Measurements from ENCODE around the gene HSD17B8. TPM values are rescaled to one million over a fixed set of nuclear protein-coding genes. Genes with fewer than 3 reads are reported as not detected.

HSD17B8 gene
- total and polyA plus RNA-seq, 2 experiments from 2014 or later: 4.3 to 8.9 TPM

DNA sequence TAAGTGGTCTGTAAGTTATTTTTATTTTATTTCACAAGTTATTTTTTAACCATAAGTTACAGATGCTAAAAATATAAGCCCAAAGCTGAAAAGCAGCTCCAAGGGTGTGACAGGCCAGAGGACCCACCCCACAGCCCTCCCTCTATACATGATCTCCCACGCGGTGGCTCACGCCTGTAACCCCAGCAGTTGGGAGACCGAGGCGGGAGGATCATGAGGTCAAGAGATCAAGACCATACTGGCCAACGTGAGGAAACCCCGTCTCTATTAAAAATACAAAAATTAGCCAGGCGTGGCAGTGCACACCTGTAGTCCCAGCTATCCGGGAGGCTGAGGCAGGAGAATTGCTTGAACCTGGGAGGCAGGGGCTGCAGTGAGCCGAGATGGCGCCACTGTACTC, 44.4 kb upstream of the HSD17B8 start:
- peaks cover 18% of the 10 kb centered on the region for H3K4me1 Mint-ChIP-seq
- H3K9me3 Mint-ChIP-seq: no peaks in the 10 kb centered on the region
- H3K27ac ChIP-seq (ENCODE audit: low read depth): no peak overlapping the region
- H3K9me2 ChIP-seq (ENCODE audit: insufficient read depth): no peaks in the 10 kb centered on the region
- no peaks in the 10 kb centered on the region for H4K20me1 ChIP-seq (replicated peaks; ENCODE audit: insufficient read depth)
- no peaks in the 10 kb centered on the region for H3K36me3 ChIP-seq (ENCODE audit: insufficient read depth)
- no peak overlapping the region for H3K4me3 ChIP-seq
- peaks cover 12% of the 10 kb centered on the region for H3K4me1 ChIP-seq (ENCODE audit: insufficient read depth)
- no peak overlapping the region for H3K4me3 Mint-ChIP-seq
- H2AFZ ChIP-seq: no peak overlapping the region
- no peak overlapping the region for H3K4me2 ChIP-seq
- no peaks in the 10 kb centered on the region for H3K36me3 Mint-ChIP-seq (ENCODE audit: low read depth)
- H3K79me2 ChIP-seq (replicated peaks; ENCODE audit: insufficient read depth): no peaks in the 10 kb centered on the region
- H3K27ac Mint-ChIP-seq: no peak overlapping the region
- peaks cover 15% of the 10 kb centered on the region for H3K27me3 ChIP-seq (ENCODE audit: insufficient read depth)
- TF ChIP-seq POLR2AphosphoS5 (IDR thresholded peaks at IDR 0.05; ENCODE audit: low read depth) (no peak), JUNB (IDR thresholded peaks at IDR 0.05; ENCODE audit: unreplicated experiment) (no peak), ZNF114 (CRISPR knock-in tag; IDR thresholded peaks at IDR 0.05) (no peak), ZNF331 (CRISPR knock-in tag; IDR thresholded peaks at IDR 0.05; ENCODE audit: low read depth) (no peak), CREB1 (CRISPR knock-in tag; IDR thresholded peaks at IDR 0.05; ENCODE audit: low read depth) (no peak), NANOG (IDR thresholded peaks at IDR 0.05; ENCODE audit: borderline replicate concordance) (no peak), STAT1 (IDR thresholded peaks at IDR 0.05; ENCODE audit: unreplicated experiment) (no peak), EZH2 (IDR thresholded peaks at IDR 0.05; ENCODE audit: low read depth, unreplicated experiment) (no peak), EZH2phosphoT487 (IDR thresholded peaks at IDR 0.05; ENCODE audit: unreplicated experiment) (no peak)
- TF ChIP-seq, protein P1, sequence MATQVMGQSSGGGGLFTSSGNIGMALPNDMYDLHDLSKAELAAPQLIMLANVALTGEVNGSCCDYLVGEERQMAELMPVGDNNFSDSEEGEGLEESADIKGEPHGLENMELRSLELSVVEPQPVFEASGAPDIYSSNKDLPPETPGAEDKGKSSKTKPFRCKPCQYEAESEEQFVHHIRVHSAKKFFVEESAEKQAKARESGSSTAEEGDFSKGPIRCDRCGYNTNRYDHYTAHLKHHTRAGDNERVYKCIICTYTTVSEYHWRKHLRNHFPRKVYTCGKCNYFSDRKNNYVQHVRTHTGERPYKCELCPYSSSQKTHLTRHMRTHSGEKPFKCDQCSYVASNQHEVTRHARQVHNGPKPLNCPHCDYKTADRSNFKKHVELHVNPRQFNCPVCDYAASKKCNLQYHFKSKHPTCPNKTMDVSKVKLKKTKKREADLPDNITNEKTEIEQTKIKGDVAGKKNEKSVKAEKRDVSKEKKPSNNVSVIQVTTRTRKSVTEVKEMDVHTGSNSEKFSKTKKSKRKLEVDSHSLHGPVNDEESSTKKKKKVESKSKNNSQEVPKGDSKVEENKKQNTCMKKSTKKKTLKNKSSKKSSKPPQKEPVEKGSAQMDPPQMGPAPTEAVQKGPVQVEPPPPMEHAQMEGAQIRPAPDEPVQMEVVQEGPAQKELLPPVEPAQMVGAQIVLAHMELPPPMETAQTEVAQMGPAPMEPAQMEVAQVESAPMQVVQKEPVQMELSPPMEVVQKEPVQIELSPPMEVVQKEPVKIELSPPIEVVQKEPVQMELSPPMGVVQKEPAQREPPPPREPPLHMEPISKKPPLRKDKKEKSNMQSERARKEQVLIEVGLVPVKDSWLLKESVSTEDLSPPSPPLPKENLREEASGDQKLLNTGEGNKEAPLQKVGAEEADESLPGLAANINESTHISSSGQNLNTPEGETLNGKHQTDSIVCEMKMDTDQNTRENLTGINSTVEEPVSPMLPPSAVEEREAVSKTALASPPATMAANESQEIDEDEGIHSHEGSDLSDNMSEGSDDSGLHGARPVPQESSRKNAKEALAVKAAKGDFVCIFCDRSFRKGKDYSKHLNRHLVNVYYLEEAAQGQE (IDR thresholded peaks at IDR 0.05; ENCODE audit: unreplicated experiment): no peak
- TF ChIP-seq, protein P2, sequence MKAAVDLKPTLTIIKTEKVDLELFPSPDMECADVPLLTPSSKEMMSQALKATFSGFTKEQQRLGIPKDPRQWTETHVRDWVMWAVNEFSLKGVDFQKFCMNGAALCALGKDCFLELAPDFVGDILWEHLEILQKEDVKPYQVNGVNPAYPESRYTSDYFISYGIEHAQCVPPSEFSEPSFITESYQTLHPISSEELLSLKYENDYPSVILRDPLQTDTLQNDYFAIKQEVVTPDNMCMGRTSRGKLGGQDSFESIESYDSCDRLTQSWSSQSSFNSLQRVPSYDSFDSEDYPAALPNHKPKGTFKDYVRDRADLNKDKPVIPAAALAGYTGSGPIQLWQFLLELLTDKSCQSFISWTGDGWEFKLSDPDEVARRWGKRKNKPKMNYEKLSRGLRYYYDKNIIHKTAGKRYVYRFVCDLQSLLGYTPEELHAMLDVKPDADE (IDR thresholded peaks at IDR 0.05): no peak
- TF ChIP-seq, protein P3, sequence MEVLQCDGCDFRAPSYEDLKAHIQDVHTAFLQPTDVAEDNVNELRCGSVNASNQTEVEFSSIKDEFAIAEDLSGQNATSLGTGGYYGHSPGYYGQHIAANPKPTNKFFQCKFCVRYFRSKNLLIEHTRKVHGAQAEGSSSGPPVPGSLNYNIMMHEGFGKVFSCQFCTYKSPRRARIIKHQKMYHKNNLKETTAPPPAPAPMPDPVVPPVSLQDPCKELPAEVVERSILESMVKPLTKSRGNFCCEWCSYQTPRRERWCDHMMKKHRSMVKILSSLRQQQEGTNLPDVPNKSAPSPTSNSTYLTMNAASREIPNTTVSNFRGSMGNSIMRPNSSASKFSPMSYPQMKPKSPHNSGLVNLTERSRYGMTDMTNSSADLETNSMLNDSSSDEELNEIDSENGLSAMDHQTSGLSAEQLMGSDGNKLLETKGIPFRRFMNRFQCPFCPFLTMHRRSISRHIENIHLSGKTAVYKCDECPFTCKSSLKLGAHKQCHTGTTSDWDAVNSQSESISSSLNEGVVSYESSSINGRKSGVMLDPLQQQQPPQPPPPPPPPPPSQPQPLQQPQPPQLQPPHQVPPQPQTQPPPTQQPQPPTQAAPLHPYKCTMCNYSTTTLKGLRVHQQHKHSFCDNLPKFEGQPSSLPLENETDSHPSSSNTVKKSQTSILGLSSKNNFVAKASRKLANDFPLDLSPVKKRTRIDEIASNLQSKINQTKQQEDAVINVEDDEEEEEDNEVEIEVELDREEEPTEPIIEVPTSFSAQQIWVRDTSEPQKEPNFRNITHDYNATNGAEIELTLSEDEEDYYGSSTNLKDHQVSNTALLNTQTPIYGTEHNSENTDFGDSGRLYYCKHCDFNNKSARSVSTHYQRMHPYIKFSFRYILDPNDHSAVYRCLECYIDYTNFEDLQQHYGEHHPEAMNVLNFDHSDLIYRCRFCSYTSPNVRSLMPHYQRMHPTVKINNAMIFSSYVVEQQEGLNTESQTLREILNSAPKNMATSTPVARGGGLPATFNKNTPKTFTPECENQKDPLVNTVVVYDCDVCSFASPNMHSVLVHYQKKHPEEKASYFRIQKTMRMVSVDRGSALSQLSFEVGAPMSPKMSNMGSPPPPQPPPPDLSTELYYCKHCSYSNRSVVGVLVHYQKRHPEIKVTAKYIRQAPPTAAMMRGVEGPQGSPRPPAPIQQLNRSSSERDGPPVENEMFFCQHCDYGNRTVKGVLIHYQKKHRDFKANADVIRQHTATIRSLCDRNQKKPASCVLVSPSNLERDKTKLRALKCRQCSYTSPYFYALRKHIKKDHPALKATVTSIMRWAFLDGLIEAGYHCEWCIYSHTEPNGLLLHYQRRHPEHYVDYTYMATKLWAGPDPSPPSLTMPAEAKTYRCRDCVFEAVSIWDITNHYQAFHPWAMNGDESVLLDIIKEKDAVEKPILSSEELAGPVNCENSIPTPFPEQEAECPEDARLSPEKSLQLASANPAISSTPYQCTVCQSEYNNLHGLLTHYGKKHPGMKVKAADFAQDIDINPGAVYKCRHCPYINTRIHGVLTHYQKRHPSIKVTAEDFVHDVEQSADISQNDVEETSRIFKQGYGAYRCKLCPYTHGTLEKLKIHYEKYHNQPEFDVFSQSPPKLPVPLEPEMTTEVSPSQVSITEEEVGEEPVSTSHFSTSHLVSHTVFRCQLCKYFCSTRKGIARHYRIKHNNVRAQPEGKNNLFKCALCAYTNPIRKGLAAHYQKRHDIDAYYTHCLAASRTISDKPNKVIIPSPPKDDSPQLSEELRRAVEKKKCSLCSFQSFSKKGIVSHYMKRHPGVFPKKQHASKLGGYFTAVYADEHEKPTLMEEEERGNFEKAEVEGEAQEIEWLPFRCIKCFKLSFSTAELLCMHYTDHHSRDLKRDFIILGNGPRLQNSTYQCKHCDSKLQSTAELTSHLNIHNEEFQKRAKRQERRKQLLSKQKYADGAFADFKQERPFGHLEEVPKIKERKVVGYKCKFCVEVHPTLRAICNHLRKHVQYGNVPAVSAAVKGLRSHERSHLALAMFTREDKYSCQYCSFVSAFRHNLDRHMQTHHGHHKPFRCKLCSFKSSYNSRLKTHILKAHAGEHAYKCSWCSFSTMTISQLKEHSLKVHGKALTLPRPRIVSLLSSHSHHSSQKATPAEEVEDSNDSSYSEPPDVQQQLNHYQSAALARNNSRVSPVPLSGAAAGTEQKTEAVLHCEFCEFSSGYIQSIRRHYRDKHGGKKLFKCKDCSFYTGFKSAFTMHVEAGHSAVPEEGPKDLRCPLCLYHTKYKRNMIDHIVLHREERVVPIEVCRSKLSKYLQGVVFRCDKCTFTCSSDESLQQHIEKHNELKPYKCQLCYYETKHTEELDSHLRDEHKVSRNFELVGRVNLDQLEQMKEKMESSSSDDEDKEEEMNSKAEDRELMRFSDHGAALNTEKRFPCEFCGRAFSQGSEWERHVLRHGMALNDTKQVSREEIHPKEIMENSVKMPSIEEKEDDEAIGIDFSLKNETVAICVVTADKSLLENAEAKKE (CRISPR knock-in tag; IDR thresholded peaks at IDR 0.05): no peak
- TF ChIP-seq, protein P4, sequence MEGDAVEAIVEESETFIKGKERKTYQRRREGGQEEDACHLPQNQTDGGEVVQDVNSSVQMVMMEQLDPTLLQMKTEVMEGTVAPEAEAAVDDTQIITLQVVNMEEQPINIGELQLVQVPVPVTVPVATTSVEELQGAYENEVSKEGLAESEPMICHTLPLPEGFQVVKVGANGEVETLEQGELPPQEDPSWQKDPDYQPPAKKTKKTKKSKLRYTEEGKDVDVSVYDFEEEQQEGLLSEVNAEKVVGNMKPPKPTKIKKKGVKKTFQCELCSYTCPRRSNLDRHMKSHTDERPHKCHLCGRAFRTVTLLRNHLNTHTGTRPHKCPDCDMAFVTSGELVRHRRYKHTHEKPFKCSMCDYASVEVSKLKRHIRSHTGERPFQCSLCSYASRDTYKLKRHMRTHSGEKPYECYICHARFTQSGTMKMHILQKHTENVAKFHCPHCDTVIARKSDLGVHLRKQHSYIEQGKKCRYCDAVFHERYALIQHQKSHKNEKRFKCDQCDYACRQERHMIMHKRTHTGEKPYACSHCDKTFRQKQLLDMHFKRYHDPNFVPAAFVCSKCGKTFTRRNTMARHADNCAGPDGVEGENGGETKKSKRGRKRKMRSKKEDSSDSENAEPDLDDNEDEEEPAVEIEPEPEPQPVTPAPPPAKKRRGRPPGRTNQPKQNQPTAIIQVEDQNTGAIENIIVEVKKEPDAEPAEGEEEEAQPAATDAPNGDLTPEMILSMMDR (conservative IDR thresholded peaks at IDR 0.05; ENCODE audit: low read depth in 2 of 2): no peak
- peaks cover 21% of the 10 kb centered on the region for H3K27me3 Mint-ChIP-seq (ENCODE audit: insufficient read depth, low read depth, poor library complexity)
- ATAC-seq: no peak
- H3F3A ChIP-seq (replicated peaks; ENCODE audit: low read depth): 0 out of 2 replicates have a peak, but pooled peaks cover 3% of the 10 kb centered on the region
- DNase-seq (ENCODE audit: low spot score): no peak

Measured in GM23338 (cell line).